H1 (cell line): Measurements from ENCODE around the gene PPIF. TPM values are rescaled to one million over a fixed set of nuclear protein-coding genes. Genes with fewer than 3 reads are reported as not detected.

ENCODE experiments used
- CTCF ChIA-PET: fragments of 300-600 bp; sonication (Branson Sonifier 250); formaldehyde crosslinking; loops from one replicate; lab custom pipeline; 2021; ENCODE audit not compliant: partially characterized antibody; lab: Charles Lee
- POLR2A ChIA-PET: fragments of 300-600 bp; sonication (Branson Sonifier 250); formaldehyde crosslinking; loops from one replicate; lab custom pipeline; 2021; ENCODE audit warnings: inconsistent platforms; ENCODE audit not compliant: partially characterized antibody; lab: Charles Lee
- DNase-seq, 2 experiments: peaks; one replicate each; pipeline versions ENCODE4 v3.0.0 to v3.0.0-alpha.2; 2010 to 2022; ENCODE audit warnings: low spot score in 2 of 2, low read depth in 1 of 2, mixed read lengths in 1 of 2
- FAIRE-seq: peaks from 2 replicates; lab custom pipeline; 2011; peaks lifted over from hg19 to GRCh38; lab: Jason Lieb, UNC
- H2AFZ ChIP-seq: 2 replicates; pipeline ENCODE4 v1.8.1; 2012; ENCODE audit warnings: low read length, inconsistent platforms
- H2AK5ac ChIP-seq: 2 replicates; pipeline ENCODE4 v1.6.1; 2013; ENCODE audit warnings: low read depth, low read length
- H2BK120ac ChIP-seq: replicated peaks from 2 replicates; pipeline ENCODE3; 2013; ENCODE audit warnings: low read depth, low read length, inconsistent platforms
- H2BK12ac ChIP-seq: 2 replicates; pipeline ENCODE4 v1.6.1; 2013; ENCODE audit warnings: low read depth, low read length
- H2BK15ac ChIP-seq: 2 replicates; pipeline ENCODE4 v1.6.1; 2013; ENCODE audit warnings: low read length
- H2BK20ac ChIP-seq: 2 replicates; pipeline ENCODE4 v1.6.1; 2013; ENCODE audit warnings: low read length
- H2BK5ac ChIP-seq: 2 replicates; pipeline ENCODE4 v1.6.1; 2013; ENCODE audit warnings: low read depth, low read length
- H3K14ac ChIP-seq: 2 replicates; pipeline ENCODE4 v1.6.1; 2013; ENCODE audit warnings: inconsistent platforms; ENCODE audit not compliant: insufficient read length
- H3K18ac ChIP-seq: 2 replicates; pipeline ENCODE4 v1.6.1; 2013; ENCODE audit warnings: low read length; ENCODE audit errors: extremely low read depth
- H3K23ac ChIP-seq: 2 replicates; pipeline ENCODE4 v1.6.1; 2013; ENCODE audit warnings: inconsistent platforms; ENCODE audit not compliant: insufficient read length
- H3K23me2 ChIP-seq: 2 replicates; pipeline ENCODE4 v1.6.1; 2013; ENCODE audit warnings: low read depth, low read length
- H3K27ac ChIP-seq: 2 replicates; pipeline ENCODE4 v1.6.1; 2011; ENCODE audit warnings: low read depth, low read length, inconsistent platforms
- H3K27me3 ChIP-seq, 4 experiments: replicated peaks in 1 of 4; 1 replicate in 1 of 4; 2 replicates in 3 of 4; pipeline versions ENCODE4 v1.6.1 to v1.8.1; 2011 to 2013; ENCODE audit warnings: low read length in 3 of 4, mild to moderate bottlenecking in 3 of 4, inconsistent platforms in 2 of 4, mixed read lengths in 2 of 4, moderate library complexity in 1 of 4; ENCODE audit not compliant: control insufficient read depth in 3 of 4, insufficient read depth in 3 of 4; ENCODE audit errors: extremely low read depth in 1 of 4
- H3K36me3 ChIP-seq, 4 experiments: 2 replicates each; pipeline versions ENCODE4 v1.6.1 to v1.8.1; 2011 to 2013; ENCODE audit warnings: mild to moderate bottlenecking in 4 of 4, low read length in 3 of 4, moderate library complexity in 2 of 4, control low read depth in 1 of 4, inconsistent platforms in 1 of 4; ENCODE audit not compliant: insufficient read depth in 4 of 4, control insufficient read depth in 2 of 4
- H3K4ac ChIP-seq: replicated peaks from 2 replicates; pipeline ENCODE3; 2013; ENCODE audit warnings: low read length, low read depth, mixed read lengths, inconsistent platforms; ENCODE audit not compliant: insufficient read length
- H3K4me1 ChIP-seq, 4 experiments: replicated peaks in 1 of 4; 1 replicate in 1 of 4; 2 replicates in 3 of 4; pipeline versions ENCODE4 v1.6.1 to v1.8.1; 2011 to 2013; ENCODE audit warnings: low read length in 3 of 4, inconsistent platforms in 2 of 4, mixed read lengths in 1 of 4; ENCODE audit not compliant: insufficient read depth in 4 of 4, control insufficient read depth in 3 of 4
- H3K4me2 ChIP-seq, 2 experiments: 2 replicates each; pipeline versions ENCODE4 v1.6.1 to v1.8.1; 2011 to 2013; ENCODE audit warnings: low read depth in 2 of 2, low read length in 2 of 2, control low read depth in 1 of 2, inconsistent platforms in 1 of 2, mild to moderate bottlenecking in 1 of 2; ENCODE audit not compliant: insufficient read depth in 1 of 2
- H3K4me3 ChIP-seq, 4 experiments: fragments of 200-600, 300-600 bp in 1 of 4; sonication (generic), shearing (Covaris generic), sonication (Bioruptor Twin) in 1 of 4; 2 replicates each; pipeline versions ENCODE4 v1.5.1 to v1.8.1; 2011 to 2016; ENCODE audit warnings: low read length in 4 of 4, low read depth in 3 of 4, control low read depth in 2 of 4, inconsistent platforms in 2 of 4, mild to moderate bottlenecking in 2 of 4, mixed read lengths in 1 of 4, moderate library complexity in 1 of 4; ENCODE audit not compliant: insufficient read depth in 2 of 4; ENCODE audit errors: extremely low read depth in 1 of 4
- H3K56ac ChIP-seq: replicated peaks from 2 replicates; pipeline ENCODE3; 2013; ENCODE audit warnings: low read depth, mild to moderate bottlenecking, mixed read lengths, low read length, inconsistent platforms; ENCODE audit not compliant: insufficient read length
- H3K79me1 ChIP-seq: 2 replicates; pipeline ENCODE4 v1.6.1; 2013; ENCODE audit warnings: low read depth, low read length, control low read depth
- H3K79me2 ChIP-seq, 2 experiments: 2 replicates each; pipeline versions ENCODE4 v1.6.1 to v1.8.1; 2012 to 2013; ENCODE audit warnings: low read length in 2 of 2, mild to moderate bottlenecking in 2 of 2, inconsistent platforms in 1 of 2; ENCODE audit not compliant: insufficient read depth in 2 of 2, control insufficient read depth in 1 of 2
- H3K9ac ChIP-seq, 4 experiments: replicated peaks in 1 of 4; 1 replicate in 1 of 4; 2 replicates in 3 of 4; pipeline versions ENCODE4 v1.6.1 to v1.8.1; 2011 to 2013; ENCODE audit warnings: low read depth in 3 of 4, low read length in 3 of 4, control low read depth in 2 of 4, mild to moderate bottlenecking in 2 of 4, moderate library complexity in 2 of 4, inconsistent platforms in 1 of 4; ENCODE audit errors: extremely low read depth in 1 of 4
- H3K9me3 ChIP-seq, 2 experiments: 2 replicates each; pipeline versions ENCODE4 v1.6.1 to v1.8.1; 2012 to 2013; ENCODE audit warnings: mild to moderate bottlenecking in 2 of 2, moderate library complexity in 2 of 2, control low read depth in 1 of 2, inconsistent platforms in 1 of 2, low read depth in 1 of 2, low read length in 1 of 2, mixed read lengths in 1 of 2; ENCODE audit not compliant: insufficient read depth in 2 of 2
- H4K20me1 ChIP-seq, 2 experiments: replicated peaks in 1 of 2; 2 replicates each; pipeline versions ENCODE3 to v1.8.1; 2011 to 2013; ENCODE audit warnings: inconsistent platforms in 2 of 2, low read length in 2 of 2, mild to moderate bottlenecking in 1 of 2; ENCODE audit not compliant: insufficient read depth in 2 of 2, control insufficient read depth in 1 of 2
- H4K5ac ChIP-seq: 2 replicates; pipeline ENCODE4 v1.6.1; 2013; ENCODE audit warnings: low read length, low read depth, mixed read lengths, inconsistent platforms; ENCODE audit not compliant: insufficient read length
- H4K8ac ChIP-seq: 2 replicates; pipeline ENCODE4 v1.8.0; 2013; ENCODE audit warnings: mild to moderate bottlenecking, moderate library complexity, low read length, inconsistent platforms; ENCODE audit not compliant: insufficient read depth; ENCODE audit errors: extremely low read depth
- H4K91ac ChIP-seq: replicated peaks from 2 replicates; pipeline ENCODE3; 2013; ENCODE audit warnings: low read length, mixed read lengths, inconsistent platforms; ENCODE audit not compliant: insufficient read length
- BCL11A ChIP-seq, 2 experiments: IDR thresholded peaks; one replicate each; pipeline ENCODE4 v1.6.1; 2011; ENCODE audit warnings: low read depth in 2 of 2, low read length in 2 of 2, mild to moderate bottlenecking in 2 of 2
- CREB1 ChIP-seq: IDR thresholded peaks from 2 replicates; pipeline ENCODE4 v1.6.1; 2012; ENCODE audit warnings: inconsistent platforms
- CTBP2 ChIP-seq: IDR thresholded peaks from 2 replicates; pipeline ENCODE4 v1.7.0; 2011; ENCODE audit warnings: borderline replicate concordance, mild to moderate bottlenecking, moderate library complexity, mixed read lengths, low read length; ENCODE audit not compliant: insufficient read depth, insufficient read length
- CTCF ChIP-seq, 3 experiments: IDR thresholded peaks; 1 replicate in 2 of 3; 2 replicates in 1 of 3; pipeline versions ENCODE4 v1.5.1 to v1.6.1; 2011; ENCODE audit warnings: low read length in 3 of 3, mild to moderate bottlenecking in 3 of 3, inconsistent platforms in 2 of 3, low read depth in 1 of 3, moderate library complexity in 1 of 3; ENCODE audit not compliant: insufficient read depth in 1 of 3; ENCODE audit errors: control extremely low read depth in 1 of 3
- POU5F1 ChIP-seq: IDR thresholded peaks from 2 replicates; pipeline ENCODE4 v1.6.1; 2011; ENCODE audit warnings: low read depth, mild to moderate bottlenecking, low read length, moderate library complexity
- RFX5 ChIP-seq: IDR thresholded peaks from 2 replicates; pipeline ENCODE4 v1.6.1; 2011; ENCODE audit warnings: low read depth, low read length, improper control_type of control experiment, borderline replicate concordance
- SP2 ChIP-seq: IDR thresholded peaks from 2 replicates; pipeline ENCODE4 v1.6.1; 2012; ENCODE audit warnings: mild to moderate bottlenecking, low read length, inconsistent platforms
- SP4 ChIP-seq: IDR thresholded peaks from 2 replicates; pipeline ENCODE4 v1.6.1; 2012; ENCODE audit warnings: low read length, inconsistent platforms
- WGBS, 2 experiments: shearing (Covaris generic) in 1 of 2; methylation state at CpG; one replicate each; pipeline versions ENCODE4 v1.1.6 to v1.1.7; 2013 to 2015; ENCODE audit warnings: low lambda C conversion rate in 2 of 2, mixed read lengths in 2 of 2, inconsistent platforms in 1 of 2, low coverage in 1 of 2, missing lambda C conversion rate in 1 of 2; ENCODE audit not compliant: insufficient replicate concordance in 2 of 2, insufficient coverage in 1 of 2, insufficient read length in 1 of 2; ENCODE audit errors: extremely low coverage in 1 of 2, missing lambda C conversion rate in 1 of 2; 5-methylcytosine and 5-hydroxymethylcytosine counted together
- polyA plus RNA-seq, 7 experiments: library from polyadenylated mRNA; depleted of rRNA in 3 of 7; stranded (reverse) in 5 of 7; unstranded in 2 of 7; fragments of >200 nt in 5 of 7; fragments of 200-250 nt in 2 of 7; gene quantifications; 1 replicate in 5 of 7; 2 replicates in 1 of 7; 4 replicates in 1 of 7; pipeline versions ENCODE4 v1.2.1 to v1.2.3, GENCODE V29; 2011 to 2013; ENCODE audit warnings: missing spikeins in 2 of 7, mixed read lengths in 2 of 7
- total RNA-seq: library from RNA; stranded (reverse); fragmentation: NEBNext Ultra II Directional; extraction: Animal tissue kit (Norgen Biotek cat#: 25700); gene quantifications from 2 replicates; pipeline ENCODE4 v1.2.1, GENCODE V29; 2021
- TF ChIP-seq, protein P1 (sequence below): IDR thresholded peaks from 2 replicates; pipeline ENCODE4 v1.6.1; 2011; ENCODE audit warnings: low read length, improper control_type of control experiment

The PPIF gene
- total and polyA plus RNA-seq, 2 of the 8 experiments (the other 6 are each of a cell fraction or from before 2014, with no cell fraction given): 70.2 to 77.6 TPM

GRCh38 chr10:79301754-79302530, 45.3 kb upstream of the PPIF start:
- no peak overlapping the region for H2AFZ ChIP-seq
- no peak overlapping the region for H2BK5ac ChIP-seq
- WGBS, 2 experiments: 94% methylated on average over 17 of the region's 19 CpGs; no CpG with 5 or more reads in 1 of the 2 experiments
- H2BK120ac ChIP-seq: no peak overlapping the region
- H4K91ac ChIP-seq: no peak overlapping the region
- H3K4me3 ChIP-seq: no peak overlapping the region
- H3K23me2 ChIP-seq: no peaks in the 10 kb centered on the region
- no peak overlapping the region for H3K56ac ChIP-seq
- no peaks in the 10 kb centered on the region for H3K9me3 ChIP-seq
- no peak overlapping the region for H2AK5ac ChIP-seq
- H3K23ac ChIP-seq: no peak overlapping the region
- no peak overlapping the region for H2BK15ac ChIP-seq
- H3K79me1 ChIP-seq: peaks cover 4% of the 10 kb centered on the region; the same call in 1 of the 2 replicates
- H3K27me3 ChIP-seq: no peaks in the 10 kb centered on the region
- DNase-seq: no peak
- ChIA-PET CTCF (interaction anchor here (0.6 to 1.9 kb wide), 5 partner anchors 9 to 899 kb away, joined by 3 to 6 read pairs (median 3); no protein-coding TSS in a partner anchor), POLR2A (no interaction called here)
- H3K79me2 ChIP-seq: no peaks in the 10 kb centered on the region
- no peak overlapping the region for H3K4me2 ChIP-seq
- H4K8ac ChIP-seq: no peak overlapping the region
- peaks cover 0 to 7% of the 10 kb centered on the region in 2 experiments for H4K20me1 ChIP-seq
- H2BK20ac ChIP-seq: no peak overlapping the region
- H3K36me3 ChIP-seq: peaks cover 16 to 63% (median 39%) of the 10 kb centered on the region in 4 experiments; a peak in 5 of 8 replicates
- no peak overlapping the region for H3K9ac ChIP-seq
- FAIRE-seq: no peak
- H3K4ac ChIP-seq: no peak overlapping the region
- H3K14ac ChIP-seq: no peak overlapping the region
- no peak overlapping the region for H4K5ac ChIP-seq
- no peaks in the 10 kb centered on the region for H3K4me1 ChIP-seq
- no peak overlapping the region for H3K27ac ChIP-seq
- no peak overlapping the region for H2BK12ac ChIP-seq
- H3K18ac ChIP-seq: no peak overlapping the region
- no peak for TF ChIP-seq POU5F1
- no peak for TF ChIP-seq RFX5
- no peak for TF ChIP-seq SP4
- TF ChIP-seq, protein P1, sequence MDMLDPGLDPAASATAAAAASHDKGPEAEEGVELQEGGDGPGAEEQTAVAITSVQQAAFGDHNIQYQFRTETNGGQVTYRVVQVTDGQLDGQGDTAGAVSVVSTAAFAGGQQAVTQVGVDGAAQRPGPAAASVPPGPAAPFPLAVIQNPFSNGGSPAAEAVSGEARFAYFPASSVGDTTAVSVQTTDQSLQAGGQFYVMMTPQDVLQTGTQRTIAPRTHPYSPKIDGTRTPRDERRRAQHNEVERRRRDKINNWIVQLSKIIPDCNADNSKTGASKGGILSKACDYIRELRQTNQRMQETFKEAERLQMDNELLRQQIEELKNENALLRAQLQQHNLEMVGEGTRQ: no peak
- TF ChIP-seq CREB1: no peak
- no peak for TF ChIP-seq CTBP2
- no peak for TF ChIP-seq BCL11A (IDR thresholded peaks at IDR 0.05; ENCODE audit: low read depth in 2 of 2, low read length in 2 of 2)
- TF ChIP-seq CTCF (IDR thresholded peaks at IDR 0.05; ENCODE audit: control extremely low read depth in 1 of 3, insufficient read depth in 1 of 3, low read depth in 1 of 3, low read length in 3 of 3): no peak
- no peak for TF ChIP-seq SP2
